ENCODE results near the gene AQP12B.

AQP12B gene

GRCh38 chr2:240632306-240632721 is 50.4 kb downstream of the AQP12B start:
- TF ChIP-seq, protein P1, sequence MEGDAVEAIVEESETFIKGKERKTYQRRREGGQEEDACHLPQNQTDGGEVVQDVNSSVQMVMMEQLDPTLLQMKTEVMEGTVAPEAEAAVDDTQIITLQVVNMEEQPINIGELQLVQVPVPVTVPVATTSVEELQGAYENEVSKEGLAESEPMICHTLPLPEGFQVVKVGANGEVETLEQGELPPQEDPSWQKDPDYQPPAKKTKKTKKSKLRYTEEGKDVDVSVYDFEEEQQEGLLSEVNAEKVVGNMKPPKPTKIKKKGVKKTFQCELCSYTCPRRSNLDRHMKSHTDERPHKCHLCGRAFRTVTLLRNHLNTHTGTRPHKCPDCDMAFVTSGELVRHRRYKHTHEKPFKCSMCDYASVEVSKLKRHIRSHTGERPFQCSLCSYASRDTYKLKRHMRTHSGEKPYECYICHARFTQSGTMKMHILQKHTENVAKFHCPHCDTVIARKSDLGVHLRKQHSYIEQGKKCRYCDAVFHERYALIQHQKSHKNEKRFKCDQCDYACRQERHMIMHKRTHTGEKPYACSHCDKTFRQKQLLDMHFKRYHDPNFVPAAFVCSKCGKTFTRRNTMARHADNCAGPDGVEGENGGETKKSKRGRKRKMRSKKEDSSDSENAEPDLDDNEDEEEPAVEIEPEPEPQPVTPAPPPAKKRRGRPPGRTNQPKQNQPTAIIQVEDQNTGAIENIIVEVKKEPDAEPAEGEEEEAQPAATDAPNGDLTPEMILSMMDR (IDR thresholded peaks at IDR 0.05; ENCODE audit: poor library complexity, severe bottlenecking): no peak
- Histone ChIP-seq H3K27ac (ENCODE audit: poor library complexity, severe bottlenecking) (no peak overlapping the region), H3K9me3 (ENCODE audit: severe bottlenecking) (peaks cover 8% of the 10 kb centered on the region), H3K36me3 (ENCODE audit: low read depth) (no peaks in the 10 kb centered on the region), H3K4me1 (ENCODE audit: insufficient read depth, poor library complexity, severe bottlenecking) (no peaks in the 10 kb centered on the region), H3K27me3 (ENCODE audit: insufficient read depth, poor library complexity, severe bottlenecking) (no peaks in the 10 kb centered on the region), H3K4me3 (ENCODE audit: severe bottlenecking) (no peak overlapping the region)
- DNase-seq (ENCODE audit: low spot score) (no peak), ATAC-seq (ENCODE audit: low read depth) (no peak)

- Histone ChIP-seq H3K27ac (ENCODE audit: poor library complexity, severe bottlenecking) (no peak overlapping the region), H3K4me1 (ENCODE audit: insufficient read depth, poor library complexity, severe bottlenecking) (no peaks in the 10 kb centered on the region), H3K4me3 (ENCODE audit: severe bottlenecking) (no peak overlapping the region), H3K36me3 (ENCODE audit: low read depth) (no peaks in the 10 kb centered on the region), H3K27me3 (ENCODE audit: insufficient read depth, poor library complexity, severe bottlenecking) (no peaks in the 10 kb centered on the region), H3K9me3 (ENCODE audit: severe bottlenecking) (peaks cover 8% of the 10 kb centered on the region)
- TF ChIP-seq, protein P1 (IDR thresholded peaks at IDR 0.05; ENCODE audit: poor library complexity, severe bottlenecking): no peak
- DNase-seq (ENCODE audit: low spot score): no peak
- no peak for ATAC-seq (ENCODE audit: low read depth)
These were observed 51.0 kb downstream of the AQP12B start for GRCh38 chr2:240631548-240632305.

DNA sequence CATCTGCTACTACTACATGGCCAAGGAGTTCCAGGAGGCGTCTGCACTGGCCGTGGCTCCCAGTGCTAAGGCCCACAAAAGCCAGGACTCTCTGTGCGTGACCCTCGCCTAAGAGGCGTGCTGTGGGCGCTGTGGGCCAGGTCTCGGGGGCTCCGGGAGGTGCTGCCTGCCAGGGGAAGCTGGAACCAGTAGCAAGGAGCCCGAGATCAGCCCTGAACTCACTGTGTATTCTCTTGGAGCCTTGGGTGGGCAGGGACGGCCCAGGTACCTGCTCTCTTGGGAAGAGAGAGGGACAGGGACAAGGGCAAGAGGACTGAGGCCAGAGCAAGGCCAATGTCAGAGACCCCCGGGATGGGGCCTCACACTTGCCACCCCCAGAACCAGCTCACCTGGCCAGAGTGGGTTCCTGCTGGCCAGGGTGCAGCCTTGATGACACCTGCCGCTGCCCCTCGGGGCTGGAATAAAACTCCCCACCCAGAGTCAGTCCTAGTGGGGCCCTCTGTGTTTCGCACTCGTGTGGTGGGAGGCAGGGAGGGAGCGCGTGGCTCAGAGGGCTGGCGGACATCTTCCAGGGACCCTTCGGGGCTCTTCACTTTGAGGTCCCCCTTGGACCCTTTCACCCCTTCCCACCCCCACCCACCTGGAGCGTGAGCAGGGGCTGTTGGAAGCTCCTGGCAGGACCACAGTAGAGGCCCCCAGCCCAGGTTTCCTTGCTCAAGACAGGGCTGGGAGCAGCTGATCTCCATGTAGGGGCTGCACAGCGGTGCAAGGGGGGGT is 51.7 kb downstream of the AQP12B start:
- TF ChIP-seq, protein P1 (IDR thresholded peaks at IDR 0.05; ENCODE audit: poor library complexity, severe bottlenecking): no peak
- H3K27me3 ChIP-seq (ENCODE audit: insufficient read depth, poor library complexity, severe bottlenecking): no peaks in the 10 kb centered on the region
- H3K36me3 ChIP-seq (ENCODE audit: low read depth): no peaks in the 10 kb centered on the region
- H3K9me3 ChIP-seq (ENCODE audit: severe bottlenecking): peaks cover 8% of the 10 kb centered on the region
- H3K4me3 ChIP-seq (ENCODE audit: severe bottlenecking): no peak overlapping the region
- no peak for ATAC-seq (ENCODE audit: low read depth)
- DNase-seq (ENCODE audit: low spot score): no peak
- no peak overlapping the region for H3K27ac ChIP-seq (ENCODE audit: poor library complexity, severe bottlenecking)
- H3K4me1 ChIP-seq (ENCODE audit: insufficient read depth, poor library complexity, severe bottlenecking): no peaks in the 10 kb centered on the region

- TF ChIP-seq, protein P1 (IDR thresholded peaks at IDR 0.05; ENCODE audit: poor library complexity, severe bottlenecking): no peak
- ATAC-seq (ENCODE audit: low read depth): no peak
- Histone ChIP-seq H3K36me3 (ENCODE audit: low read depth) (no peaks in the 10 kb centered on the region), H3K27me3 (ENCODE audit: insufficient read depth, poor library complexity, severe bottlenecking) (no peaks in the 10 kb centered on the region), H3K9me3 (ENCODE audit: severe bottlenecking) (peaks cover 8% of the 10 kb centered on the region), H3K27ac (ENCODE audit: poor library complexity, severe bottlenecking) (no peak overlapping the region), H3K4me1 (ENCODE audit: insufficient read depth, poor library complexity, severe bottlenecking) (no peaks in the 10 kb centered on the region), H3K4me3 (ENCODE audit: severe bottlenecking) (no peak overlapping the region)
- DNase-seq (ENCODE audit: low spot score): no peak
These were observed 52.5 kb downstream of the AQP12B start for GRCh38 chr2:240629968-240630770.

All from RWPE2 (cell line).